Neuronal stem cell (in vitro differentiated cells): ENCODE data around the gene PRICKLE2. TPM values are rescaled to one million over a fixed set of nuclear protein-coding genes. Genes with fewer than 3 reads are reported as not detected.

Source experiments
- DNase-seq: peaks from one replicate; pipeline ENCODE4 v3.0.0-alpha.2; 2013; ENCODE audit warnings: low spot score
- H2AFZ ChIP-seq: one replicate; pipeline ENCODE4 v1.6.1; 2013; ENCODE audit warnings: mild to moderate bottlenecking, low read length, inconsistent platforms
- H2AK5ac ChIP-seq: 2 replicates; pipeline ENCODE4 v1.6.1; 2013; ENCODE audit warnings: low read depth, mild to moderate bottlenecking, inconsistent platforms, low read length, moderate library complexity, mixed read lengths
- H2BK120ac ChIP-seq: 2 replicates; pipeline ENCODE4 v1.6.1; 2013; ENCODE audit warnings: low read depth, mild to moderate bottlenecking, inconsistent platforms, low read length, moderate library complexity, mixed read lengths
- H2BK12ac ChIP-seq: one replicate; pipeline ENCODE4 v1.6.1; 2013; ENCODE audit warnings: low read length, inconsistent platforms
- H2BK15ac ChIP-seq: 2 replicates; pipeline ENCODE4 v1.6.1; 2013; ENCODE audit warnings: mild to moderate bottlenecking, low read length, inconsistent platforms, mixed read lengths
- H2BK5ac ChIP-seq: one replicate; pipeline ENCODE4 v1.6.1; 2013; ENCODE audit warnings: inconsistent platforms, mild to moderate bottlenecking, low read length, moderate library complexity
- H3K14ac ChIP-seq: one replicate; pipeline ENCODE4 v1.6.1; 2013; ENCODE audit warnings: low read length, inconsistent platforms
- H3K18ac ChIP-seq: 2 replicates; pipeline ENCODE4 v1.6.1; 2013; ENCODE audit warnings: low read length, inconsistent platforms
- H3K23ac ChIP-seq: 2 replicates; pipeline ENCODE4 v1.6.1; 2013; ENCODE audit warnings: low read depth, mild to moderate bottlenecking, mixed read lengths, low read length, inconsistent platforms; ENCODE audit not compliant: poor library complexity
- H3K27ac ChIP-seq: replicated peaks from 3 replicates; pipeline ENCODE4 v1.5.1; 2013; ENCODE audit warnings: low read length, inconsistent platforms
- H3K27me3 ChIP-seq, 3 experiments: 2 replicates each; pipeline ENCODE4 v1.6.1; 2013; ENCODE audit warnings: low read length in 3 of 3, mild to moderate bottlenecking in 2 of 3, inconsistent platforms in 1 of 3, low read depth in 1 of 3, mixed read lengths in 1 of 3, moderate library complexity in 1 of 3; ENCODE audit not compliant: control insufficient read depth in 3 of 3, insufficient read depth in 3 of 3
- H3K36me3 ChIP-seq, 2 donors: replicated peaks in 1 of 2; 2 replicates each; pipeline ENCODE4 v1.6.1; 2013; ENCODE audit warnings: low read length in 2 of 2; ENCODE audit not compliant: control insufficient read depth in 2 of 2, insufficient read depth in 2 of 2
- H3K4ac ChIP-seq: 2 replicates; pipeline ENCODE4 v1.6.1; 2013; ENCODE audit warnings: inconsistent platforms, mild to moderate bottlenecking, low read length, moderate library complexity
- H3K4me1 ChIP-seq, 2 donors: 1 replicate in 1 of 2; 2 replicates in 1 of 2; pipeline ENCODE4 v1.6.1; 2013; ENCODE audit warnings: low read length in 2 of 2, low read depth in 1 of 2; ENCODE audit not compliant: control insufficient read depth in 2 of 2, insufficient read depth in 1 of 2
- H3K4me2 ChIP-seq: one replicate; pipeline ENCODE4 v1.6.1; 2013; ENCODE audit warnings: mild to moderate bottlenecking, low read length, inconsistent platforms; ENCODE audit not compliant: insufficient read depth, poor library complexity, severe bottlenecking
- H3K4me3 ChIP-seq, 2 donors: 2 replicates each; pipeline ENCODE4 v1.5.1; 2013; ENCODE audit warnings: low read length in 2 of 2, mild to moderate bottlenecking in 2 of 2, inconsistent platforms in 1 of 2, moderate library complexity in 1 of 2
- H3K79me1 ChIP-seq: one replicate; pipeline ENCODE4 v1.6.1; 2013; ENCODE audit warnings: low read depth, mild to moderate bottlenecking, inconsistent platforms, low read length, moderate library complexity
- H3K9ac ChIP-seq: one replicate; pipeline ENCODE4 v1.6.1; 2013; ENCODE audit warnings: mild to moderate bottlenecking, low read depth, low read length, inconsistent platforms; ENCODE audit not compliant: poor library complexity
- H3K9me3 ChIP-seq, 2 donors: replicated peaks in 1 of 2; 2 replicates each; pipeline versions ENCODE3 to v1.6.1; 2013; ENCODE audit warnings: low read length in 2 of 2, mild to moderate bottlenecking in 2 of 2, inconsistent platforms in 1 of 2, low read depth in 1 of 2, mixed read lengths in 1 of 2, moderate library complexity in 1 of 2; ENCODE audit not compliant: control insufficient read depth in 2 of 2, insufficient read depth in 1 of 2
- H4K8ac ChIP-seq: one replicate; pipeline ENCODE4 v1.6.1; 2013; ENCODE audit warnings: low read depth, mild to moderate bottlenecking, inconsistent platforms, low read length, moderate library complexity
- H4K91ac ChIP-seq: one replicate; pipeline ENCODE4 v1.6.1; 2013; ENCODE audit warnings: low read length, low read depth, mild to moderate bottlenecking, inconsistent platforms; ENCODE audit not compliant: poor library complexity
- WGBS, 2 donors: extraction: QIAGEN DNeasy Blood & Tissue Kit; methylation state at CpG; one replicate each; pipeline ENCODE4 v1.1.7; 2013; ENCODE audit warnings: missing lambda C conversion rate in 2 of 2, mixed read lengths in 1 of 2; ENCODE audit not compliant: insufficient read length in 2 of 2, insufficient replicate concordance in 1 of 2; ENCODE audit errors: extremely low coverage in 2 of 2; 5-methylcytosine and 5-hydroxymethylcytosine counted together
- small RNA-seq: library from polyadenylated mRNA; stranded (forward); fragments of <200 nt; extraction: miRNeasy Mini kit (QIAGEN cat#:217004); gene quantifications from one replicate; pipeline ENCODE3, GENCODE V24; 2013; ENCODE audit not compliant: insufficient read depth

The PRICKLE2 gene

DNA sequence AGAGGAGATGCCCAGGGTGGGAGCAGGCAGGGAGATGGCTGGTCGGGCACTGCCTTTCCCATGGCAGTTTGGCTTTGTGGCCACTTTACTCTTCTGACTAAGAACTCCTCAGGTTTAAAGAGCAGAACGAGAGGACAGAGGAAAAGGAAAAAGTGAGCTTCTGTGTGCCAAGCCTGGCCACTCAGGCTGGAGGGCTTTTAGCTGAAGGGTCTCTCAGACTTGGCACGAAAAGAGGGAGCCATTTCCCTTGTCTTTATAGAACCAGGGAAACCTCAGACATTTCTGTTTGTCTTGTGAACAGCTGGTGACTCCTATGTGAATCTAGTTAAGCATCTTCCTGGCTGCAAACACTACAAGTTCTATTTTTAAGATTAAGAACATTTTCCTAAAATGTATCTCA lies 178.7 kb downstream of the PRICKLE2 start:
- no peak overlapping the region for H3K27ac ChIP-seq
- no peak overlapping the region for H3K4ac ChIP-seq
- no peak overlapping the region for H3K14ac ChIP-seq
- no peak overlapping the region for H2BK5ac ChIP-seq
- no peak overlapping the region for H4K8ac ChIP-seq
- H3K27me3 ChIP-seq: no peaks in the 10 kb centered on the region
- no peak overlapping the region for H4K91ac ChIP-seq
- H3K79me1 ChIP-seq: no peaks in the 10 kb centered on the region
- peaks cover 19 to 22% of the 10 kb centered on the region in 2 donors for H3K4me1 ChIP-seq
- no peaks in the 10 kb centered on the region for H3K9me3 ChIP-seq
- no peak overlapping the region for H2BK12ac ChIP-seq
- H3K4me3 ChIP-seq: no peak overlapping the region
- H2BK120ac ChIP-seq: no peak overlapping the region
- H2BK15ac ChIP-seq: no peak overlapping the region
- H3K23ac ChIP-seq: no peak overlapping the region
- H2AK5ac ChIP-seq: no peak overlapping the region
- no peak overlapping the region for H2AFZ ChIP-seq
- H3K36me3 ChIP-seq: no peaks in the 10 kb centered on the region
- no peak overlapping the region for H3K9ac ChIP-seq
- no peak overlapping the region for H3K18ac ChIP-seq
- no peak overlapping the region for H3K4me2 ChIP-seq
- DNase-seq: no peak
- no CpG with 5 or more reads among the region's 3 CpGs for WGBS, 2 donors

GRCh38 chr3:64042952-64043351 lies 182.3 kb downstream of the PRICKLE2 start:
- no peak for DNase-seq
- no peaks in the 10 kb centered on the region for H3K27me3 ChIP-seq
- no peak overlapping the region for H3K14ac ChIP-seq
- H3K4ac ChIP-seq: no peak overlapping the region
- H3K18ac ChIP-seq: no peak overlapping the region
- no peaks in the 10 kb centered on the region for H3K79me1 ChIP-seq
- no peak overlapping the region for H3K27ac ChIP-seq
- no peak overlapping the region for H2AK5ac ChIP-seq
- H3K4me3 ChIP-seq: no peak overlapping the region
- H3K23ac ChIP-seq: no peak overlapping the region
- no peak overlapping the region for H3K4me2 ChIP-seq
- H3K4me1 ChIP-seq: peaks cover 3 to 5% of the 10 kb centered on the region in 2 donors
- H3K36me3 ChIP-seq: no peaks in the 10 kb centered on the region
- no CpG with 5 or more reads among the region's 1 CpG for WGBS, 2 donors
- no peak overlapping the region for H2BK15ac ChIP-seq
- H4K91ac ChIP-seq: no peak overlapping the region
- no peak overlapping the region for H2BK5ac ChIP-seq
- H2AFZ ChIP-seq: no peak overlapping the region
- H3K9me3 ChIP-seq: no peaks in the 10 kb centered on the region
- H4K8ac ChIP-seq: no peak overlapping the region
- no peak overlapping the region for H2BK12ac ChIP-seq
- no peak overlapping the region for H3K9ac ChIP-seq
- no peak overlapping the region for H2BK120ac ChIP-seq

Small RNA genes within 50 kb of the gene (small RNA-seq; reads per million reads assigned to genes)
- gene RF00012: not detected
